ENCODE measurements around the gene SHISAL1.

SHISAL1 gene

GRCh38 chr22:44224166-44224565 lies 88.6 kb downstream of the SHISAL1 start:
- no peak for DNase-seq

DNA sequence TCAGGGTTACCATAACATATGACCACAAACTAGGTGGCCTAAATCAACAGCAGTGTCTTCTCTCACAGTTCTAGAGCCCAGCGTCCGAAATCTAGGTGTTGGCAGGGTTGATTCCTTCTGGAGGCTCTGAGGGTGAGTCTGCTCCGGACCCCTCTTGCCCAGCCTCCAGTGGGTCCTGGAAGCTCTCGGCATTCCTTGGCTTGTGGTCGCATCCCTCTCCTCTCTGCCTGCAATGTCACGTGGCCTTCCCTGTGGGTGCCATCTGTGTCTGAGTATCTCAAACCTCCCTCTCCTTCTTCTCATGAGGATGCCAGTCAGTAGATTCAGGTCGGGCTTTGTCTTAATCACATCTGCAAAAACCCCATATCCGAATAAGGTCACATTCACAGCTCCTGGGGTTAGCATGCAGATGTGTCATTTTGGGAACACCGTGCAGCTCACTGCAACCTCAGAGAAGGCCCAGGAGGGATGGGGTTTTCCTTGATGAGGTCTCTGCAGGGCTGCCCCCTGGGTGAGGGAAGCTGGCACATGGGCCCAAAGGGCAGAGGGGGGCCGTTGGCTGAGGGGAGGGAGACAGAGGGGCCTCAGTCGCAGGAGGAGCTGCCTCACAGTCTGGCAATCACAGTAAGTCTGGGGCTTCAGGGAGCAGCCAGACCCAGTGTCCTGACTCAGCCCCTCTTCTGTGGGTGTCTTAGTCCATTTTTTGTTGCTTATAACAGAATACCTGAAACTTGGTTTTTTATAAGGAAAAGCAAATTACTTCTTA lies 90.9 kb downstream of the SHISAL1 start:
- no peak for DNase-seq

DNA sequence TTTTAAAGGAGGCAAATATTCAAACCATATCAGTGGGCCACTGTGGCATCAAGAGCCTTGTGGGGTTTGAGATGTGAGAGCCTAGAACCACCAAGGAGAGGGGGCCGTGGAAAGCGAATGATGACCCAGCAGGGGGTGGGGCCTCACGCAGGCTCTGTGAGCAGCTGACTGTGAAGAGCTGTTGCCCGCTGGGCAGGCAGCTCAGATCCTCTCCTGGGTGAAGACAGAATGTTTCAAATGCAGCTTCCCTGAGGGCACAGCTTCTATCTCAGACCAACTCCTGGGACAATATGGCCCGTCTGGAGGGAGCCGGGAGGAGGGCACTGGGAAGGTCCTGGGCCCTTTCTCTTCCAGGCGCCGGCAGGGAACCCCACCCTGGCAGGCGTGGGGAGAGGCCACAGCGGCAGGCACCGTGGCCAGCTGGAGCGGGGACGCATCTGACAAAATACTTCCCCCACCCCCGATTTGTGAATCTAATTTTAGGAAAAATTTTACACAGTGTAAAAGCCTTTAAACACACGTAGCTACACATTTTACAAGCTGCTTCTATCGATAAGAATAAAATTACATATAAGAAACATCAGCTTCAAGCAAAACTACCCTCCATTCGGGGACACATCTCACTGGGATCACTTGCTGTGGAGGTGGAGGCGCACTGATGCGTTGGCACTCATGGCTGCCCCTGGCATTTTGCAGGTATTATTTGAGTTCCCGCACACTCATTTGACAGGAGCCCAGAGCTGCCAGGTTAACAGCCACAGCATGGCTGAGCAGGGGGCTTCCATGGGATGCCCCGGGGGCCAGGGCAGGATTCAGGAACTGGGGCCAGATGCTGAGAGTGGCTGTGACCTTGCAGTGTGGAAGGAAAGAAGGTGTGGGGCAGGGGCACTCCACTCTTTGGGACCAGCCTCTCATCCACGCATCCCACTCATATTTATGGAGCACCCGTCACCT lies 91.7 kb downstream of the SHISAL1 start:
- no peak for DNase-seq

DNA sequence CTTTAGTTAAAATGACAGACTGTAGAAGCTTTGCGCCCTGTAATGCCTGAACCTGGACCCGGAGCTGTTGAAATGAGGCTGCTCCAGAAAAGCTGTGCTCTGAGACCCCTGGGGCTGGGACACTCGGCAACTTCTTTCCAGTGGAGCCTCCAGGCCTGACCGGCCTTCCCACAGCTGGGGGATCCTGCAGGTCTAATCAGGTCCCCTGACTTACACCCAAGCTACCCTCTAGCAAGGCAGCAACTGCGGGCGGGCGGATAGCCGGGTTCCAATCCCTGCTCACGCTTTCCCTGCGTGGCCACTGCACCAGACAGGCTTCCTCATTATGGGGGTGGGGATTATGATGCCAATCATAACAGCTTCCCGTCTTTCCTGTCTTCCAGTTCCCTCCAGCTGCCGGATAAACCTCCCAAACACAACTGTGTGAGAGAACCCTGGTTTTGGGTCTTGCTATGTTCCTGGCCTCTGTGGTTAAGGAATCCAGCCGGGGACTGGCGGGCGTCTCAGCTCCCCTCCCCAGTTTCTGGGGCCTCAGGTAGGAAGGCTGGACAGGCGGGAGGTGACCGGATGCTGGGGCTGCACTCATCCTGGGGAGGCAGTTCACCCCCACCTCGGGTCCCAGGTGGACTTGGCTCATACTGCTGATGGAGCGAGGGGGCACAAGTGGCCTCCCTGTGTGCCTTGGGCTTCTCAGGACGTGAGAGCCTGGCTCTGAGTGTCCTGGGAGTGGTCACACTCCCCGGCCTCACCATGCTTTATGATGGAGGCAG lies 93.5 kb downstream of the SHISAL1 start:
- no peak for DNase-seq

GRCh38 chr22:44218071-44218470 lies 94.7 kb downstream of the SHISAL1 start:
- DNase-seq = no peak

DNA sequence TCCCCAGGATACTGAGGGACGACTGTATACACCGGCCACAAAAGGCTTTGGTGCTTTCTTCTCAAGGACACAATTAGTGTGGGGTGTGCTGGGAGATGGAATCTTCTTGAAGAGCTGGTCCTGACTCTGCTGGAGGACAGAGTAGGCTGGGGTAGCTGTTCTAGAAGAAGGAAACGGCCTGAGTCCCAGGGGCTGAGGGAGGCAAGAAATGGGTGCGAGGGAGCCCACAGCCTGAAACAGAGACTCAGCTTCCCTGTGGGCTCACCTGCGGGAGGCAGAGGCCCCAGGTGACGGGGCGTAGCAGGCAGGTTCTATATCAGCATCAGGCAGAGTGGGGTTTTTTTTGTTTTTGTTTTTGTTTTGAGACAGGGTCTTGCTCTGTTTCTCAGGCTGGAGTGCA lies 95.4 kb downstream of the SHISAL1 start:
- DNase-seq = no peak

- no peak for DNase-seq
These were observed 97.5 kb downstream of the SHISAL1 start for GRCh38 chr22:44215287-44215686.

DNA sequence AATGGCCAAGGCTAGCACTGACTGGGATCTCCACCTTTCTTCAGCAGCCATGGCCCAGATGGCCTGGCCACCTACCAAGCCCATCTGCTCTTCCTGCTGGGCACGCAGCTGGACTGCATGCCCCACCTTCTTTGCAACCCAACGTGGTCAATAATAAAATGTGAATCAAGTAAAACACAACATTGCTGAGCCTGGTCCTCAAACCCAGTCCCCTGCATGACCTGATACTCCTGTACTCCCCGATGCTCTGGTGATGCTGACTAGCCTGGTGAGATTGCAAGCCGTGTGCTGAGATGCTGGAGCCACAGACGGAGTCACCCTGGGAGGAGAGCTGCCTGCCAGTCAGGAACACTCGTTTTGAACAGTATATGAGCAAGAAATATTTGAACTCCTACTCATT lies 98.0 kb downstream of the SHISAL1 start:
- DNase-seq = no peak

- no peak for DNase-seq
These were observed 98.6 kb downstream of the SHISAL1 start for GRCh38 chr22:44214187-44214586.

GRCh38 chr22:44213489-44214043 lies 99.2 kb downstream of the SHISAL1 start:
- no peak for DNase-seq

- no peak for DNase-seq
These were observed 99.8 kb downstream of the SHISAL1 start for GRCh38 chr22:44212936-44213335.

- no peak for DNase-seq
These were observed 100.5 kb downstream of the SHISAL1 start for GRCh38 chr22:44211946-44212930.

DNA sequence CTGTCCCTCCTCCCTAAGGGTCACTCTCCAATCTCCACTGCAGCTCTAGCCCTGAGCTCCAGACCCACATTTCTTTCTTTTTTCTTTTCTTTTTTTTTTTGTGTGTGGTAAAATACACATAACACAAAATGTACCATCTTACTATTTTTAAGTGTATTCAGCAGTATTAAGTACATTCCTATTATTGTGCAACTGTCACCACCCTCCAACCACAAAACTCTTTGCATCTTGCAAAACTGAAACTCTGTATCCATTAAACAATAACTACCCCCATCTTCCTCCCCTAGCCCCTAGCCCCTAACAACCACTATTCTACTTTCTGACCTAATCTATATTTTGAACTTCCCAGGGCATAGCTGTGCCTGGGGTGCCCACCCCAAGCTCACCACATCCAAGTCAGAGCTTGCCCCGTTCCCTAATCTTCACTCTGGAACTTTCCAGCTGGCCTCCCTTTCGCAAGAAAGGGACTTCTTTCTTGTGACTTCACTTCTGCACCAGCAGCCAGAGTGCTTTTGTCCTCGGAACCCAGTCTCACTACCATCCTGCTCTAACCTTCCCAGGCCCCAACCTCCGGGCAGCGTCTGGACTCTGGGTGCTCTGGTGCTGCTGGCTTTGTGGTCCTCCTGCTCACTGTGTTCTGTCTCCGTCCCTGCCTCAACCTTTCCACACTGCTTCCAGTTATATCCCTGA lies 101.3 kb downstream of the SHISAL1 start:
- DNase-seq = no peak

- no peak for DNase-seq
These were observed 102.0 kb downstream of the SHISAL1 start for GRCh38 chr22:44210722-44211121.

GRCh38 chr22:44209343-44209742 lies 103.4 kb downstream of the SHISAL1 start:
- no peak for DNase-seq

DNA sequence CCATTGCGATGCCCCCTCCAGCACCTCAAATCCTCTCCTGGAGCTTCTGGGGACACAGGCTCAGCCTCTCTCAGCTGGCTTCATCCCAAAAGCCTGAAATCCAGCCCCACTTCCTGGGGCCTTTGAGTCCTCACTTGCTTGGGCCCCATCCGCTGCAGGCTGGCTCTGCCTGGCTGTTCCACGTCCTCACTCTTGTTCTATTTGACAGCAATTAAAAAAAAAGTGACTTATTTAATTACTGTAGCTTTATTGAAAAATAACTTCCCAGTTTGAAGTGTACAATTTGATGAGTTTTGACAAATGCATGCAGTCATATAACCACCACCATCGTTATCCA lies 104.8 kb downstream of the SHISAL1 start:
- DNase-seq = no peak

GRCh38 chr22:44207173-44207980 lies 105.4 kb downstream of the SHISAL1 start:
- DNase-seq = no peak

GRCh38 chr22:44206696-44207095 lies 106.1 kb downstream of the SHISAL1 start:
- DNase-seq = no peak

- DNase-seq = no peak
These were observed 106.5 kb downstream of the SHISAL1 start for GRCh38 chr22:44206330-44206645.

Measured in retina (tissue), 1 donor.